Caki2 (cell line): ENCODE measurements around the gene ZNF655. TPM values are rescaled to one million over a fixed set of nuclear protein-coding genes. Genes with fewer than 3 reads are reported as not detected.
A peak's percentile ranks its signal among the peaks of the same experiment; 100 is the strongest.
"Not testable (repeated sequence)": the region's sequence is repeated elsewhere in the genome, so short reads cannot be mapped to it uniquely, and the experiment has no call there.

Source experiments
- DNase-seq: peaks from one replicate; pipeline ENCODE4 v3.0.0-alpha.2; 2015; ENCODE audit warnings: low read depth
- in situ Hi-C: cut with HindIII; loops from 2 replicates; pipeline ENCODE4 v1.10.0; 2016; ENCODE audit warnings: low sequenced_read_pairs, low pct_unique_long_range_greater_than_20kb, mixed read lengths
- total RNA-seq: library from RNA; depleted of rRNA; stranded (reverse); fragments of >200 nt; shearing (Covaris generic); gene quantifications from 2 replicates; pipeline ENCODE4 v1.2.3, GENCODE V29; 2014; ENCODE audit warnings: low replicate concordance

ZNF655 gene
- total RNA-seq, 1 experiment from 2014 or later: 20.9 TPM

GRCh38 chr7:99557940-99558305, 519 bp upstream of the ZNF655 start:
- in situ Hi-C loops: no loop called here
- no peak for DNase-seq

DNA sequence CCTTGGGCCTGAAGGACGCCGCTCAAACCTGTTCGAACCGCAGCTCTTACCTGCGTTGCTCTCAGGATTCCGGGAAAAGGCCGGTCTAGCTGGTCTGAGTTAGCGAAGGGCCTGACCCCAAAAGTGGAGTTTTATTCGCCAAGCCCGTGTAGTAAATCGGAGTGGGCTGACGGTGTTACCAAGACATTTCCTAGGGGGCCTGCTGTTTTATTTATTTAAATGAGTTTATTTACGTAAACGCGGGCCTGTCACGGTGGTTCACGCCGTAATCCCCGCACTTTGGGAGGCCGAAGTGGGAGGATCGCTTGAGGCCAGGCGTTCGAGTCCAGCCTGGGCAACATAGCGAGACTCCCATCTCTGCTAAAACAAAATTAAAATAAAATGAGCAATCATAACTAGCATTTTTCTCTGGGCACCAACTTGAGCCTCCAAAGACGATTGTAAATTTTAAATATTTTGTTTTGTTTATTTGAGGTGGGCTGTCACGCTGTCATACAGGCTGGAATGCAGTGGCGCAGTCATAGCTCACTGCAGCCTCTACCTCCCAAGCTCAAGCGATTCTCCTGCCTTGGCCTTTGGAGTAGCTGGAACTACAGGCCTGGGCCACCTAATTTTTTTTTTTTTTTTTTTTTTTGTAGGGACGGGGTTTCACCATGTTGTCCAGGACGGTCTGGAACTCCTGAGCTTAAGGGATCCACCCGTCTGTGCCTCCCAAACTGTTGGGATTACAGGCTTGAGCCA, 903 bp downstream of the ZNF655 start:
- in situ Hi-C loops: no loop called here
- DNase-seq: no peak

DNA sequence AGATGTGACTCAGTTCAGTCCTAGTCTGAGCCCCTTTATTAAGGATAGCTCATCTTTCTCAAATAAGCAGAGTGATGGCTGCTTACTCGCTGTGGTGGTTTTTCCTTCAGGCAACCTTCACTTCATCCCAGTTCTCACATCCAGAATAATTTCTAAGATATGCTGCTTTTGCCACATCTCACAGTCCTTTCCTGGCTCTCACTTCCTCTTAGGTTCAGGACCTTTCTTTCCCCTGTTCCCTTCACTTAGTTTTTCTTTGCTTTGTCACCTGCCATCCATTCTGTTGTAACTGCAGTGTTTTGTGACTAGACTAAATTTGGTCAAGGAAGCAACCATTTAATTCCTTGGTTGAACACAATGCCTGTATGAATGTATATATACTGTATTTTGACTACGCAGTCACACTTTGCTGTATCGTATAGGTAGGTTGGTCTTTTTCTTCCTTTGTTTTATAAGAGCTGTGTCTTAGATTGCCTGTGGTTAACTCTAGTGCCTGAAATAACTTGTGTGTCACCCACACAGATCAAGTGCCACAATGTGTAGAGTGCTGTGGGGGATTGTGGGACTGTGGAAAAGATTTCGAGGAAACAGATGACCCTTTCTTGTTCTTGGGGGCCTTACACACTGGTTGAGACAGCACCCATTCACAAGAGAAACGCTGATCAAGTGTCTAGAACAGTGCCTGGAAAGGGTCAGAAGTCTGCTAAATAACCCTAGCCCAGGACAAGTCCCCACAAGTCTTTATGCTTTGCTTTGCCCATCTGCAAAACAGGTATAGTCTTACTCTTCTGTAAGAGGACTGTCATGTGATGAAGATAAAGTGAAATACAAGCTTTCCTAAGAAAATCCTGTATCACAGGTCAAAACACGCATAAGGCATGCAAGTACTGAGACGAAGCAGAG, 2.6 kb downstream of the ZNF655 start:
- in situ Hi-C loops: no loop called here

DNA sequence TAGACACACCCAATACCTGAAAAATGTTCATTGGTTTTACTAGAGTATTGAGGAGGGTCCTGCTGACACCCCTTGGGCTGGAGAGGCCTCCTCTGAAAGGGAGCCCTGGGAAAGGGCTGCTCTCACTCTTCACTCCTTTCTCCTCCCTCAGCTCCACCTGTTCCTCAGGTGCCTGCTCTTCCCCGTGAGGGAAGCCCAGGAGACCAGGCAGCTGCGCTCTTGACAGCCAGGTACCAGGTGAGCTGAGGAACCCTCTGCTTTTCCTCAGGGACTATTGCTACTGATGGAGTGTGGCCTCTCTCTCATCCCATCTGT, 3.3 kb downstream of the ZNF655 start:
- in situ Hi-C loops: no loop called here
- no peak for DNase-seq

More for the DNA sequence above, 2.6 kb downstream of the ZNF655 start:
- no peak for DNase-seq

DNA sequence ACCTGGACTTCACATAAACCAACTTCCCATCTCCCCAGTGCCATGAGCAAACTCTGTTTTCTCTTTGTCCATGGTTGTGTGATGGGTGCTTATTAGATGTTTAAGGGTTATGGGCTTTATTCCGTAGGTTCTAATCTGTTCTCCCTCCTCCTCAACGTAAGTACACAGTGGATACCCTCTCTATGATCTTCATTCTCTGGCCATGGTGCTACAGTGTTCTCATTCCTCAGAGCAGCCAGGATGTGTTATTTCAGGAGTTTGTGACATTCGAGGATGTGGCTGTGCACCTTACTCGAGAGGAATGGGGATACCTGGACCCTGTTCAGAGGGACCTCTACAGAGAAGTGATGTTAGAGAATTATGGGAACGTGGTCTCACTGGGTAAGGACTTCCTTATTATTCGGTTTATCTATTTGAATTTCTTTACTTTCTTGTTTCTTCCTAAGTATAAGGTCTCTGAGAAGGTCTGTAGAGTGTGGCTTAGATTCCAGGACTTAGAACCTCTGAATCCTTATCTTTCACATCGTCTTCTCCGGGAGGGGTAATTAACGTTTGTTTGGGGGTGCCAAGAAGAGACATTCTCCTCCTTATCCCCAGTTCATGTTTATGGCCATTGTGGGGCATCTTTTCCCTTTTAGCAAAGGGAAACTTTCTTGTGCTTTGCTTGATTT, 3.8 kb downstream of the ZNF655 start:
- DNase-seq: no peak
- in situ Hi-C loops: no loop called here

- in situ Hi-C loops: no loop called here
- DNase-seq: peak; percentile 83
Observed at GRCh38 chr7:99562832-99563231, 4.4 kb downstream of the ZNF655 start.

DNA sequence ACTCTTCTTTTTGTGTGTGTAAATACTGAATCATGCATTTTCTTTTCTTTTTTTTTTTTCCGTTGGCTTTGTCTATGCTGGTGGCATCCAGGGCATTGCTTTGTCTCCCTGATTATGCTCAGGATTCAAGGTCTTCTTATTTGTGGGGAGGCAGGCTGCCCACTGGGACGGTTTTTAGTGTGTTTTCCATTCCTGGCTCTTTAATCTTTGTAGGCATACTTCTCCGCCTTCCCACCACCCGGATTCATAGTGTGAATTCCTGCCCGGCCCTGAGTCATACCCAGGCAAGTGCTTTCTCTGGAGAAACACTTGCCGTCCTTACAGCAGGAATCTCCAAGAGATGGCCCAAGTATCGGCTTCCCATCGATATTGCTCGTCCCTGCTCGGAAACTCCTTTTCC, 5.2 kb downstream of the ZNF655 start:
- in situ Hi-C loops: no loop called here
- DNase-seq: peak; percentile 26

- in situ Hi-C loops, DNase-seq: not testable (repeated sequence)
Observed at GRCh38 chr7:99568770-99569169, 10.3 kb downstream of the ZNF655 start.

GRCh38 chr7:99571768-99572167, 13.3 kb downstream of the ZNF655 start:
- in situ Hi-C loops: no loop called here
- no peak for DNase-seq

DNA sequence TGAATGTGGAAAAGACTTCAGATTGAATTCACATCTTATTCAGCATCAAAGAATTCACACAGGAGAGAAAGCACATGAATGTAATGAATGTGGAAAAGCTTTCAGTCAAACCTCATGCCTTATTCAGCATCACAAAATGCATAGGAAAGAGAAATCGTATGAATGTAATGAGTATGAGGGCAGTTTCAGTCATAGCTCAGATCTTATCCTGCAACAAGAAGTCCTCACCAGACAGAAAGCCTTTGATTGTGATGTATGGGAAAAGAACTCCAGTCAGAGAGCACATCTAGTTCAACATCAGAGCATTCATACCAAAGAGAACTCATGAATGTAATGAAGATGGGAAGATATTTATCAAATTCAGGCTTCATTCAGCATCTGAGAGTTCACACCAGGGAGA, 14.8 kb downstream of the ZNF655 start:
- DNase-seq: no peak

GRCh38 chr7:99576251-99576650, 17.8 kb downstream of the ZNF655 start:
- in situ Hi-C loops: no loop called here
- no peak for DNase-seq

More for the DNA sequence above, 14.8 kb downstream of the ZNF655 start:
- in situ Hi-C loops: no loop called here

- DNase-seq: no peak
- in situ Hi-C loops: no loop called here
Observed at GRCh38 chr7:99579281-99579955, 21.0 kb downstream of the ZNF655 start.

- no peak for DNase-seq
- in situ Hi-C loops: no loop called here
Observed at GRCh38 chr7:99579956-99580777, 21.7 kb downstream of the ZNF655 start.

DNA sequence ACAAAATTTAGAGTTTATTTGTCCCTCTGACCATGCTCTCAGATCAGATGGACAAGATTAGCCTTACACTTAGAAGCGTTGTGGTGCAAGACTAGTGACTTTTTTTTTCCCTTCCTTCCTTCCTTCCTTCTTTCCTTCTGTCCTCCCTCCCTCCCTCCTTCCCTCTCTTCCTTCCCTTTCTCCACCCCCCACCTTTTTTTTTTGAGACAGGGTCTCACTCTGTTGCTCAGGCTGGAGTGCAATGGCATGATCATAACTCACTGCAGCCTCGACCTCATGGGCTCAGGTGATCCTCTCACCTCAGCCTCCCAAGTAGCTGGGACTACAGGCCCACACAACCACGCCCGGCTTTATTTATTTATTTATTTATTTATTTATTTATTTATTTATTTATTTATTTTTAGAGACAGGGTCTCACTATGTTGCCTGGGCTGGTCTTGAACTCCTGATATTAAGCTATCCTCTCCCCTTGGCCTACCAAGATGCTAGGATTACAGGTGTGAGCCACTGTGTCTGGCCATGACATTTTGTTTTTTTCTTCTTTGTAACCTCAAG, 22.4 kb downstream of the ZNF655 start:
- in situ Hi-C loops, DNase-seq: not testable (repeated sequence)

- DNase-seq: no peak
- in situ Hi-C loops: no loop called here
Observed at GRCh38 chr7:99588868-99589267, 30.4 kb downstream of the ZNF655 start.

DNA sequence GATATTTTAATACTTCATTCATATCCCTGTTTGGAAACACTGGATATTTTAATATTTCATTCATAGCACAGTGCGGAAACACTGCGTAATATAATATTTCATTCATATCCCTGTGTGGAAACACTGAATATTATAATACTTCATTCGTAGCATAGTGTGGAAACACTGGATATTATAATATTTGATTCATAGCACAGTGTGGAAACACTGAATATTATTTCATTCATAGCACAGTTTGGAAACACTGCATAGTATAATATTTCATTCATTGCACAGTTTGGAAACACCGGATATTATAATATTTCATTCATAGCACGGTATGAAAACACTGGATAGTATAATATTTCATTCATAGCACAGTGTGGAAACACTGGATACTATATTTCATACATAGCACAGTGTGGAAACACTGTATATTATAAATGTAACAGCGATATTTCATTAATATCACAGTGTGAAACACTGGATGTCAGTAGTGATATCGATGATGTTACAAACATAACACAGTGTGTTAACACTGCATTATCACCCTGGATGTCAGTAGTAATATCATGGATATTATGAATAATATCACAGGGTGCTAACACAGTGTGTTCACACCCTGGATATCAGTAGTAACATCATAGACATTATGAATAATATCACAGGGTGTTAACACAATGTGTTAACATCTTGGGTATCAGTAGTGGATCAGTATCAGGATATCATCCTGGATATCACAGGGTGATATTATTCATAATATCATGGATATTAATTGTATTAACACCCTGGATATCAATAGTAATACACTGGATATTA, 36.7 kb downstream of the ZNF655 start:
- no peak for DNase-seq
- in situ Hi-C loops: no loop called here

- no peak for DNase-seq
- in situ Hi-C loops: no loop called here
Observed at GRCh38 chr7:99596408-99596955, 38.0 kb downstream of the ZNF655 start.
